ENCODE data around the gene IRX3. TPM values are rescaled to one million over a fixed set of nuclear protein-coding genes. Genes with fewer than 3 reads are reported as not detected.

The IRX3 gene
- total RNA-seq, 2 donors from 2014 or later = 5.0 to 21.6 TPM

- Histone ChIP-seq H3K36me3 (no peaks in the 10 kb centered on the region), H3K27me3 (no peaks in the 10 kb centered on the region), H3K27ac (no peak overlapping the region), H3K4me3 (no peak overlapping the region), H3K9me3 (peaks cover 0 to 1% of the 10 kb centered on the region in 2 donors), H3K4me1 (peaks cover 0 to 4% of the 10 kb centered on the region in 2 donors)
- TF ChIP-seq CTCF (IDR thresholded peaks at IDR 0.05) = no peak
- DNase-seq (ENCODE audit: low spot score) = no peak
Measured at GRCh38 chr16:54233615-54234014, 53.0 kb downstream of the IRX3 start.

All from right atrium auricular region (tissue), 2 donors.